Neural cell (in vitro differentiated cells): ENCODE results near the gene RNU7-1.

Experiments
- EP300 ChIP-seq: fragments of 450-650 bp; conservative IDR thresholded peaks from 2 replicates; pipeline ENCODE4 v1.6.1; 2014; ENCODE audit warnings: antibody characterized with exemption, mild to moderate bottlenecking, moderate library complexity; ENCODE audit not compliant: poor library complexity, severe bottlenecking
- EZH2 ChIP-seq: fragments of 200-600, 300-800 bp; shearing (Covaris generic), sonication (generic); IDR thresholded peaks from 2 replicates; pipeline ENCODE4 v1.6.1; 2014; ENCODE audit warnings: antibody characterized with exemption, low read length, borderline replicate concordance, mild to moderate bottlenecking; ENCODE audit not compliant: insufficient read depth, poor library complexity, severe bottlenecking
- POLR2AphosphoS5 ChIP-seq: IDR thresholded peaks from 2 replicates; pipeline ENCODE4 v1.6.1; 2012
- RAD21 ChIP-seq: fragments of 450-650 bp; conservative IDR thresholded peaks from 2 replicates; pipeline ENCODE4 v1.6.1; 2014; ENCODE audit warnings: antibody characterized with exemption, mild to moderate bottlenecking, moderate library complexity
- SMC3 ChIP-seq: fragments of 450-650 bp; conservative IDR thresholded peaks from 2 replicates; pipeline ENCODE4 v1.6.1; 2014; ENCODE audit warnings: antibody characterized with exemption, mild to moderate bottlenecking, moderate library complexity; ENCODE audit not compliant: poor library complexity
- TAF1 ChIP-seq: IDR thresholded peaks from 2 replicates; pipeline ENCODE4 v1.6.1; 2012; ENCODE audit warnings: low read depth
- TF ChIP-seq, protein P1 (sequence below): fragments of 450-650 bp; IDR thresholded peaks from 2 replicates; pipeline ENCODE4 v1.5.1; 2014; ENCODE audit warnings: antibody characterized with exemption, mild to moderate bottlenecking, moderate library complexity; ENCODE audit not compliant: poor library complexity, severe bottlenecking
- TF ChIP-seq, protein P2 (sequence below): IDR thresholded peaks from 2 replicates; pipeline ENCODE4 v1.6.1; 2012; ENCODE audit warnings: borderline replicate concordance

DNA sequence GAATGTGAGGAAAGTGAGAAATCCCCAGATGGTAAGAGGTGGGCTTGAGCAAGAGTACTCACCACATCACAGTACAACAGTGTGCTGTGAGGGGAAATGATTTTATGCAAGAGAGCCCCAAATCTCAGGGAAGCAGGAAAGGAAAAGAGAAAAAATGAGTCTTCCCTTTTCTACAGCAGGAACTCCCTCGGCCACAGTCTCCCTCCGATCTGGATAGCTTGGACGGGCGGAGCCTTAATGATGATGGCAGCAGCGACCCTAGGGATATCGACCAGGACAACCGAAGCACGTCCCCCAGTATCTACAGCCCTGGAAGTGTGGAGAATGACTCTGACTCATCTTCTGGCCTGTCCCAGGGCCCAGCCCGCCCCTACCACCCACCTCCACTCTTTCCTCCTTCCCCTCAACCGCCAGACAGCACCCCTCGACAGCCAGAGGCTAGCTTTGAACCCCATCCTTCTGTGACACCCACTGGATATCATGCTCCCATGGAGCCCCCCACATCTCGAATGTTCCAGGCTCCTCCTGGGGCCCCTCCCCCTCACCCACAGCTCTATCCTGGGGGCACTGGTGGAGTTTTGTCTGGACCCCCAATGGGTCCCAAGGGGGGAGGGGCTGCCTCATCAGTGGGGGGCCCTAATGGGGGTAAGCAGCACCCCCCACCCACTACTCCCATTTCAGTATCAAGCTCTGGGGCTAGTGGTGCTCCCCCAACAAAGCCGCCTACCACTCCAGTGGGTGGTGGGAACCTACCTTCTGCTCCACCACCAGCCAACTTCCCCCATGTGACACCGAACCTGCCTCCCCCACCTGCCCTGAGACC lies 8.0 kb upstream of the RNU7-1 start:
- no peak for TF ChIP-seq EP300
- no peak for TF ChIP-seq RAD21
- no peak for TF ChIP-seq EZH2
- TF ChIP-seq, protein P1, sequence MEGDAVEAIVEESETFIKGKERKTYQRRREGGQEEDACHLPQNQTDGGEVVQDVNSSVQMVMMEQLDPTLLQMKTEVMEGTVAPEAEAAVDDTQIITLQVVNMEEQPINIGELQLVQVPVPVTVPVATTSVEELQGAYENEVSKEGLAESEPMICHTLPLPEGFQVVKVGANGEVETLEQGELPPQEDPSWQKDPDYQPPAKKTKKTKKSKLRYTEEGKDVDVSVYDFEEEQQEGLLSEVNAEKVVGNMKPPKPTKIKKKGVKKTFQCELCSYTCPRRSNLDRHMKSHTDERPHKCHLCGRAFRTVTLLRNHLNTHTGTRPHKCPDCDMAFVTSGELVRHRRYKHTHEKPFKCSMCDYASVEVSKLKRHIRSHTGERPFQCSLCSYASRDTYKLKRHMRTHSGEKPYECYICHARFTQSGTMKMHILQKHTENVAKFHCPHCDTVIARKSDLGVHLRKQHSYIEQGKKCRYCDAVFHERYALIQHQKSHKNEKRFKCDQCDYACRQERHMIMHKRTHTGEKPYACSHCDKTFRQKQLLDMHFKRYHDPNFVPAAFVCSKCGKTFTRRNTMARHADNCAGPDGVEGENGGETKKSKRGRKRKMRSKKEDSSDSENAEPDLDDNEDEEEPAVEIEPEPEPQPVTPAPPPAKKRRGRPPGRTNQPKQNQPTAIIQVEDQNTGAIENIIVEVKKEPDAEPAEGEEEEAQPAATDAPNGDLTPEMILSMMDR = no peak
- no peak for TF ChIP-seq TAF1
- TF ChIP-seq, protein P2, sequence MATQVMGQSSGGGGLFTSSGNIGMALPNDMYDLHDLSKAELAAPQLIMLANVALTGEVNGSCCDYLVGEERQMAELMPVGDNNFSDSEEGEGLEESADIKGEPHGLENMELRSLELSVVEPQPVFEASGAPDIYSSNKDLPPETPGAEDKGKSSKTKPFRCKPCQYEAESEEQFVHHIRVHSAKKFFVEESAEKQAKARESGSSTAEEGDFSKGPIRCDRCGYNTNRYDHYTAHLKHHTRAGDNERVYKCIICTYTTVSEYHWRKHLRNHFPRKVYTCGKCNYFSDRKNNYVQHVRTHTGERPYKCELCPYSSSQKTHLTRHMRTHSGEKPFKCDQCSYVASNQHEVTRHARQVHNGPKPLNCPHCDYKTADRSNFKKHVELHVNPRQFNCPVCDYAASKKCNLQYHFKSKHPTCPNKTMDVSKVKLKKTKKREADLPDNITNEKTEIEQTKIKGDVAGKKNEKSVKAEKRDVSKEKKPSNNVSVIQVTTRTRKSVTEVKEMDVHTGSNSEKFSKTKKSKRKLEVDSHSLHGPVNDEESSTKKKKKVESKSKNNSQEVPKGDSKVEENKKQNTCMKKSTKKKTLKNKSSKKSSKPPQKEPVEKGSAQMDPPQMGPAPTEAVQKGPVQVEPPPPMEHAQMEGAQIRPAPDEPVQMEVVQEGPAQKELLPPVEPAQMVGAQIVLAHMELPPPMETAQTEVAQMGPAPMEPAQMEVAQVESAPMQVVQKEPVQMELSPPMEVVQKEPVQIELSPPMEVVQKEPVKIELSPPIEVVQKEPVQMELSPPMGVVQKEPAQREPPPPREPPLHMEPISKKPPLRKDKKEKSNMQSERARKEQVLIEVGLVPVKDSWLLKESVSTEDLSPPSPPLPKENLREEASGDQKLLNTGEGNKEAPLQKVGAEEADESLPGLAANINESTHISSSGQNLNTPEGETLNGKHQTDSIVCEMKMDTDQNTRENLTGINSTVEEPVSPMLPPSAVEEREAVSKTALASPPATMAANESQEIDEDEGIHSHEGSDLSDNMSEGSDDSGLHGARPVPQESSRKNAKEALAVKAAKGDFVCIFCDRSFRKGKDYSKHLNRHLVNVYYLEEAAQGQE = no peak
- no peak for TF ChIP-seq POLR2AphosphoS5
- TF ChIP-seq SMC3 = no peak
